Stimulated activated CD4-positive, alpha-beta T cell treated with anti-CD3 and anti-CD28 coated beads, Interleukin-12 subunit alpha, Interleukin-12 subunit beta, amount 100 ng/mL, for 4 hours (primary cell): ENCODE results near the gene PLCH2.
"Not testable (repeated sequence)": the region's sequence is repeated elsewhere in the genome, so short reads cannot be mapped to it uniquely, and the experiment has no call there.

Experiments
- DNase-seq: peaks from one replicate; pipeline ENCODE4 v3.0.0-alpha.2; 2020

Gene PLCH2

GRCh38 chr1:2443277-2444137 lies 32.6 kb upstream of the PLCH2 start:
- peak; percentile 11 for DNase-seq

GRCh38 chr1:2444138-2444591 lies 31.9 kb upstream of the PLCH2 start:
- no peak for DNase-seq

DNA sequence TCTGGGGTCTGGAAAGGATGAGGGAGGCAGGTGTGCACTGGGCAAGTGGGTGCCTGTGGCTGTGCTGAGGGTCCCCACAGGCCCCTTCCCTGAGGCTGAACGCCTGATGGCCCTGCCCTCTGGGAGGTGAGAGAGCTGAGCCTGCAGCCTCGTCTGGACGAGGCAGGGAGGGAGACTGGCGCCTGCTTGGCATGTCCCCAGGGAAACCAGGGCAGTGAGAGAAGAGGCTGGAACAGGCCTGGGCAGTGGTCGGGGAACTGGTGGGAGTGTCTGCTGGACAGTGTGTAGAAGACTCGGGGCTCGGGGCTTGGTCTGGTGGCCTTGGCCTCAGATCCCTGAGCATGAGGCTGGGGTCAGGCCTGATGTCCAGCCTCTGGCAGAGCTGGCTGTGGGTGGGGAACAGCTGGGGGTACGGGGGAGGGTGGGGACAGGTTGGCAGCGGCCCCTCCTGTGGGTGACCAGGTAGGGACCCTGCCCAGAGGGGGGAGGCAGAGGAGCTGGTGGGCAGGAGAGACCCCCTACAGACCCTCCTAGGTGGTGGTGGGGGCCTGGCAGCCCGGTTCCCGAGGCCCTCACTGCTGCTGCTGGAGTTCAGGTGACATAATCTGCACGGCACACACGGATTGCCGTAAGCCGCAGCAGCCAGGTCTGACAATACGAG lies 30.8 kb upstream of the PLCH2 start:
- DNase-seq: no peak

- DNase-seq: no peak
These were observed 30.3 kb upstream of the PLCH2 start for GRCh38 chr1:2445823-2446215.

DNA sequence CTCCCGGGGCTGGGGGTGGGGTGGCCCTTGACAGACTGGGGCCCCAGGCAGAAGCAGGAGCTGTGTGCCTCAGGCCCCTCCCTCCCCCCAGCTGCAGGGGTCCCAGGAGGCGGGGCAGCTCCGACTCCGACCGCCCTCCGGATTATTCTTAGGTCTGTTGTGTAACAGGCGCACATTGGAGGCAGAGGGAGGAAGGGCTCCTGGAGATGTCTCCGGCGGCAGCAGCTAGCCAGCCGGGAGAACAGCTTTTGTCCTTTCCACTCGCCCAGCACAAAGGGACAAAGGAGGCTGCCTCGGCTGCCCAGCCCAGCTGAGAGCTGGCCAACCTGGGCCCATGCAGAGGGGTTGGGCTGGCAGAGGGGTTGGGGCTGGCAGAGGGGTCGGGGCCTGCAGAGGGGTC lies 29.7 kb upstream of the PLCH2 start:
- no peak for DNase-seq

GRCh38 chr1:2446861-2447260 lies 29.2 kb upstream of the PLCH2 start:
- no peak for DNase-seq

GRCh38 chr1:2447276-2448097 lies 28.6 kb upstream of the PLCH2 start:
- no peak for DNase-seq

GRCh38 chr1:2448098-2448445 lies 28.0 kb upstream of the PLCH2 start:
- DNase-seq: no peak

DNA sequence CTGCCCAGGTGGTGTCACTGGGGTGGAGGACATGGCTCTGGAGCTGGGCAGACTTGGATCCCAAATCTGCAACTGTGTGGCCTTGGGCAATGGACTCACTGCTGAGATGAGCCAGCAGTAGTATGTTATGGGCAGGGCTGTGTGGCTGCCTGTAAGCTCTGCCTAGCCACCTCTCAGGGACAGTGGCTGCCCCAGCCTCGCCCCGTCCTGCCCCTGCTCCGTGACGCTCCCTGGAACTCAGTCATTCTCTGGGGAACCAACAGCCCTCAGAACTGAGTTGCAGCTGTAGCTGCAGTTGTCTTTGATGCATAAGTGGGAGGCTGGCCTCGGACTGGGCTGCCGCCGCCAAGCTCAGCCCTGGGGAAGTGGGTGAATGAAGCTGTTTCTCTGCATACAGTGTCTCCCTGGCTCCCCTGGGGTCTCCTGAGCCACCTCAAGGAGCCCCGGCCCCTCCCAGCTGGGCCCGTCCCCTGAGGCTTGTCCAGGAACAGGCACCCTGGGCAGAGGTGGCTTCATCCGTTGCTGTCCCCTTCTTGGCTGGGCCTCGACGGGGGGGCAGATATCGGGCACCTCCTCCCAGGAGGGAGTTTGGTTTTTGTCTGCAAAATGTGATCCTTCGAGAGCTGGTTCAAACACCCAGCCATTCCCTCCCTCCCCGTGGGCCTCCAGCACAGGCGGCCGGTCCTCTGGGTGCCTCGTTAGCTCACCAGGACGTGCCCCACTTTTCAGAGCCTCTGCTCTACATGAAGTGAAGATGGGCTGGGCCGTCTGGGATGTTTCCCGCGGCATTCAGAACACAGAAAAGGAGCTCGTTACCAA lies 26.2 kb upstream of the PLCH2 start:
- no peak for DNase-seq

DNA sequence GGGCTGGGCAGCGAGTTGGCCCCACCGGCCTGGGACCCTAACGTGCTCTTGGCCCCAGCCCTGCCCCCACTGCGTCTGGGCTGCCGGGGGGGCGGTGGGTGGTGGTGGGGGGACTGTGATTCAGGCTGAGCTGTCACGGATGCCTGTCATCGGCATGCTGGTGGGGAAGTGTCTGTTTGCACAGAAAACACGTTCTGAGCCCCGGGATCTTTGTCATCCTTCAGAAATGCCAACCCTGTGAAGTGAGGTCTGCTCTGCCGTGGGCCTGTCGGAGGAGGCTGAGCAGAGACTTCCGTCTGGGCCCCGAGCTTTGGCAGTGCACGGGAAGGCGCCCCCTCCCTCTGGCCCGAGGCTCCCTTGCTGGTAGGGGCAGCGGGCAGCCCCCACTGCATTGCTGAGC lies 24.3 kb upstream of the PLCH2 start:
- DNase-seq: no peak

DNA sequence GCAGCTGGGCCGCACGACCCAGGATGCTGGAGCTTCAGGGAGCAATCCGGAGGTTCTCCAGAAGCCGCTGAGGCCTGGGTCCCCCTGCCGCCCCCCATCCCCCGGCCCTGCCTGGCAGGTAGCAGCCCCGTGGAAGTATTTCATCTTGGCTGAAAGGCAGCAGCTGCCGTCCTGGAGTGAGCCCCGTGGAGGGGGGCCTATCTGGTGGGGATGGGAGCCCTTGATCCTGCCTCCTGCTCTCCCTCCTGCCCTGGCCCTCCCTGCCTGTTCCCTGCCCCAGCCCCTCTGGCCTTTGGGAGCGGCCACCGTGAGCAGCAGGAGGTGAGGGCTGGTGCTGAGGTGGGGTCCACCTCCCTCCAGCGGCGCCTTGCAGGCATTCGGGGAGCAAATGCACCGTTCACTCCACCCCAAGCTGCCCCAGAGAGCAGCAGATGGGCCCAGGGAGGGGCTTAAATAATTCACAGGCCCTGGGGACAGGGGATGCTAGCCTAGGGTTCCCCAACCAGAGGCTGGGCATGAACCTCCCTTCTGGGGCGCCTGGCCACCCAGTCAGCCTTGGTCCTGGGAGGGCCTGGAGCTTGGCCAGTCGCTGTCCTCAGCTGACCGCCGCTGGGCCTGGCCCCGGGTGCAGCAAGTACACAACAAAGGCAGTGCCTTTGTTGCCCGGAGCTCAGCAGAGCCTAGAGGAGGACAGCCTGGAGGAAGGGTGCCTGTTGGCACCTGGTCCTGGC lies 23.7 kb upstream of the PLCH2 start:
- DNase-seq: no peak

DNA sequence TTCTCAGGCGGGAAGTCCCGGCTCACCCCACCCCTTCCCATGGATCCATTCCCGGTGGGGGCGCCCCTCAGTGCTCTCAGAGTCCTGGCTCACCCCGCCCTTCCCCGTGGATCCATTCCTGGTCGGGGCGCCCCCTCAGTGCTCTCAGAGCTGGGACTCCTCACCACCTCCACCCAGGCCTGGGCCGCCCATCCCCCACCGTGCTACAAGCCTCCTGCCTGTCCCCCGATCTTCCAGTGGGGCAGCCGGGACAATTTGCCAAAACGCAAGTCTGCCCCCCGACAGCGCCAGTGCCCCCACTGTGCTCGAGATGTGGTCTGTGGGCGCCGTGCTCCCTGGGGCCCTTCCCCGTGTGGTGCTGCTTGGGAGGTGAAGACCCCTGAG lies 23.2 kb upstream of the PLCH2 start:
- DNase-seq: no peak

DNA sequence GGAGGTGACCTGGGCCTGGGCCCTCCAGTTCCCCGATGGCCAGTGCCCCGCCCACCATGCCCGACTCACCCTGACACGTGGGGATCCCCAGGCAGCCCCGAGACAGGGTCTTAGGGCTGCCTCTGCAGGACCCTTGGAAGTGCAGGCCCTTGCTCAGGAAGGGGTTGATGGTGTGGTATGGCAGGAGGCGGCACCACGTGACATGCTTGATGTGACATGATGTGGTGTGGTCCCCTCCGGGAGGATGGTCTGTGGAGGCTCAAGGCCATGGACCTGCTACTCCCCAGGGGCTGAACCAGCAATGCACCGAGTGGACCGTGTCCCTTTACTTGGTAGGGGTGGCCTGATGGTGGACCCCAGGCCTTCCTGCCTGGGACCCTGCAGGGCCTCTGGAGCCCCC lies 21.9 kb upstream of the PLCH2 start:
- DNase-seq: no peak

DNA sequence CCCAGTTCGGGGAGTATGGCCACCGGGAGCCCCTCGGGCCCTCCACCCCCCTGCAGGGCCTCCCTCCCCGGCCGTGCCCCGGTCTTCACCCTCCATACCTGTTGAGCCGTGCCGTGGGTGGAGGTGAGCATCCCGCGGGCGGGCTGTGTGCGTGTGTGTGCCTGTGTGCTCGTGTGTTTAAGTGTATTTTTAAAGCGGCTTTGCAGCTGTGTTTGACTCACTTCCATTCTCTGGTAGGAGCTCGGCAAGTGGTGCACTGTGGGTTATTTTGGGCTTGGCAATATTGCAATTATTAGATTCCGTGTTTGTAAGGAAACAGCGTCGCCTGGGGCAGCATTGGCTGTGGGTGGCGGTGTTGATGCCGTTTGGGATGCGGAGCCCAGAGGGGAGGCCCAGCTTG lies 20.3 kb upstream of the PLCH2 start:
- no peak for DNase-seq

GRCh38 chr1:2457444-2457843 lies 18.6 kb upstream of the PLCH2 start:
- no peak for DNase-seq

GRCh38 chr1:2458687-2459086 lies 17.4 kb upstream of the PLCH2 start:
- DNase-seq: no peak

DNA sequence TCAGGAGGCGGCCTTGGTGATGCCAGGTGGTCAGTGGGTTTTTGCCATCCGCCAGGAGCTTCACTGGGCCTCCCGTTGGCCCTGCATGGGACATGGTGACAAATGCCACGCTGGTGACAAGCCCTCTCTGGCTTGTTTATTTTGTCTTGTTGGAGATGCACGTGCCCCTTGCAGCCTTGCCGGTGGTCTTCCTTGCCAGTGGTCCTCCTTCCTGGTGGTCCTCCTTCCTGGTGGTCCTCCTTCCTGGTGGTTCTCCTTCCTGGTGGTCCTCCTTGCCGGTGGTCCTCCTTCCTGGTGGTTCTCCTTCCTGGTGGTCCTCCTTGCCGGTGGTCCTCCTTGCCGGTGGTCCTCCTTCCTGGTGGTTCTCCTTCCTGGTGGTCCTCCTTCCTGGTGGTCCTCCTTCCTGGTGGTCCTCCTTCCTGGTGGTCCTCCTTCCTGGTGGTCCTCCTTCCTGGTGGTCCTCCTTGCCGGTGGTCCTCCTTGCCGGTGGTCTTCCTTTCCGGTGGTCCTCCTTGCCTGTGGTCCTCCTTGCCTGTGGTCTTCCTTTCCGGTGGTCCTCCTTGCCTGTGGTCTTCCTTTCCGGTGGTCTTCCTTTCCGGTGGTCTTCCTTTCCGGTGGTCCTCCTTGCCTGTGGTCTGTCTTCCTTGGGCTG lies 16.9 kb upstream of the PLCH2 start:
- not testable (repeated sequence) for DNase-seq

DNA sequence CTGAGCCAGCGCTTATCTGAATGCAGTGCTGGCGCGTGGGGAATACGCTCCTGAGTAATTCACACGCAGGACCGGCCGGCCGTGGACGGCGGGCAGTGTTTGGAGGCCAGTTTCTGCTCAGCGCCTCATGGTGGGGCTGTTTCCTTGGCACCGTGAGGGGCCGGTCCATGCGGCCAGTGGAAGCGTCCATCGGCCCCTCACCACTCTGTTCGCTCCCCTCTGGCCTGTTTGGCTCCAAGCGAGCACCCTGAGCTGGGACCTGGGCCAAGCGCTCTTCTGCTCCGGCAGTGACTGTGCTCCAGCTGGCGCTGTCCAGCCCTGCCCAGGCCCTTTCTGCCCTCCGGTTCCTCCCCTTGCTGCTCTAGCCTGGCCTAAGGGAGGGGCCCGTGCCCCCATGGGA lies 16.3 kb upstream of the PLCH2 start:
- DNase-seq: no peak

GRCh38 chr1:2460203-2460602 lies 15.9 kb upstream of the PLCH2 start:
- DNase-seq: no peak

DNA sequence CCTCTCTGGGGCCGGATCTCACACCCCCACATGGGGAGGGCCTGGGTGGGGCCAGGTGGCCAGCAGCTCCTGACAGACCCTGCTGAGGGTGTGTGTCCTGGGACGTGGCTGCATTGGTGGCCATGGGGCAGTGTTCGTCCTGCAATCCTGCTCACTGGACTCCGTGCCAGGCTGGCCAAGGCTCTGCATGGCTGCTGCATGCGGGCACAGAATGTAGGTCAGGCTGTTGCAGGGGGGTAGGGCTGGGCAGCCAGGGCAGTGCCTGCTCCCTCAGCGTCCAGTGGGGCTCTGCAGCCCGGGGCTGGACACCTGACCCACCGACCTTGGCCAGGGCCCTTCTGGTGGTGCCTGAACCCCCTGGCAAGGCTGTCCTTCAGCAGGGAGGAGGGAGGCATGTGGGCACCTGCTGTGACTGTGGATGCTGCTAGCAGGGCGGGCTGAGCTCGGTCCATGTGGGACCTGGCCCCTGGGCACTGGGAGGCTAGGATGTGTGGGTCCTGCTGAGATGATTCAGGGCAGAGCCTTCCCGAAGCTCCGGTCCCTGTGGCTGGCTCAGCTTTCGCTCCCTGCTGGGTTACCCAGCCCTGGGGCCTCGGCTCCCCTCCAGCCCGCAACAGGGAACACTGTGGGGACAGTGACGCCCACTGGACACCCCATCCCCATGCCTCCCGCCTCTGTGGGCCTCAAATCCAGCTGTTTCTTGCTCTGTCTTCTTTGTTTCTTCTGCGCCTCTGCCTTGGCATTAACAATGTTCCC lies 14.9 kb upstream of the PLCH2 start:
- DNase-seq: no peak

DNA sequence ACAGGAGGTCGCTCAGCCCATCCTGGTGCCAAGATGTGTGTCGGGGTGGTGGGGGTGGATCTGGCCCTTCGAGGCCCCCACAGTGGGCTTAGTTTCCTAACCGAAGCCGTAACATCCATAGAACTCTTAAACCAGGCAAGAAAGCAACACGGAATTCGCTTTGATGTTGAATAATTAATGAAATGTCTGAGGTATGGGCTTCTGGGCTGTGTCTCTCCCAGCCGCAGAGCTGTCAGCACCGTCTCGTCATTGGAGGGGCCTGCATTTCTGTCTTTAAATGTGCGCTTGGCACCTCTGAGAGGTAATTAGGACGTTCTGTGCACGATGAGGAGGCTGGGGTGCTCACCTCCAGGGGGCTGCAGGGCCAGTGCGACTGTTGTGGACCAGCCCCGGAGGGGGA lies 13.3 kb upstream of the PLCH2 start:
- no peak for DNase-seq
